Small intestine (tissue), 7 donors: Measurements from ENCODE around the gene TRANK1. TPM values are rescaled to one million over a fixed set of nuclear protein-coding genes. Genes with fewer than 3 reads are reported as not detected.

ENCODE experiments used
- DNase-seq, 2 donors: peaks; one replicate each; pipeline versions ENCODE4 v3.0.0 to v3.0.0-alpha.2; 2013
- FAIRE-seq: peaks from 2 replicates; lab custom pipeline; 2012; peaks lifted over from hg19 to GRCh38; lab: Jason Lieb, UNC
- H3K27ac ChIP-seq, 3 donors: one replicate each; pipeline ENCODE4 v1.5.1; 2013; ENCODE audit warnings: low read length in 2 of 3, mild to moderate bottlenecking in 2 of 3, control low read depth in 1 of 3, inconsistent platforms in 1 of 3, low read depth in 1 of 3, moderate library complexity in 1 of 3
- H3K27me3 ChIP-seq, 3 donors: one replicate each; pipeline ENCODE4 v1.6.1; 2013; ENCODE audit warnings: low read length in 3 of 3, inconsistent platforms in 1 of 3; ENCODE audit not compliant: control insufficient read depth in 3 of 3, insufficient read depth in 3 of 3
- H3K36me3 ChIP-seq, 3 donors: one replicate each; pipeline ENCODE4 v1.6.1; 2013; ENCODE audit warnings: low read length in 3 of 3, inconsistent platforms in 1 of 3, low read depth in 1 of 3, mild to moderate bottlenecking in 1 of 3, moderate library complexity in 1 of 3; ENCODE audit not compliant: control insufficient read depth in 3 of 3, insufficient read depth in 2 of 3
- H3K4me1 ChIP-seq, 3 donors: one replicate each; pipeline ENCODE4 v1.6.1; 2013; ENCODE audit warnings: low read length in 2 of 3, inconsistent platforms in 1 of 3, low read depth in 1 of 3, mild to moderate bottlenecking in 1 of 3, moderate library complexity in 1 of 3; ENCODE audit not compliant: control insufficient read depth in 3 of 3, insufficient read depth in 2 of 3
- H3K4me3 ChIP-seq, 3 donors: one replicate each; pipeline ENCODE4 v1.5.1; 2013; ENCODE audit warnings: low read length in 3 of 3, control low read depth in 1 of 3, inconsistent platforms in 1 of 3, low read depth in 1 of 3, mild to moderate bottlenecking in 1 of 3, moderate library complexity in 1 of 3
- H3K9me3 ChIP-seq, 2 donors: one replicate each; pipeline ENCODE4 v1.6.1; 2013; ENCODE audit warnings: low read depth in 1 of 2, low read length in 1 of 2; ENCODE audit not compliant: control insufficient read depth in 2 of 2, insufficient read depth in 1 of 2
- WGBS, 3 donors: extraction: QIAGEN DNeasy Blood & Tissue Kit; methylation state at CpG; one replicate each; pipeline ENCODE4 v1.1.7; 2013; 5-methylcytosine and 5-hydroxymethylcytosine counted together
- polyA plus RNA-seq, 4 donors: library from polyadenylated mRNA; stranded (reverse) in 3 of 4; unstranded in 1 of 4; fragments of 200-250 nt in 3 of 4; fragments of 120-200 nt in 1 of 4; gene quantifications; one replicate each; pipeline versions ENCODE4 v1.2.1 to v1.2.3, GENCODE V29; 2013
- donor health status: healthy with polysubstance abuse.
- donor health status: control.
- donor health status: control.
- donor health status: Bipolar disorder and iron deficiency.
- donor health status: healthy.

The TRANK1 gene
- polyA plus RNA-seq, 4 donors: 7.1 to 23.5 (median 14.0) TPM

DNA sequence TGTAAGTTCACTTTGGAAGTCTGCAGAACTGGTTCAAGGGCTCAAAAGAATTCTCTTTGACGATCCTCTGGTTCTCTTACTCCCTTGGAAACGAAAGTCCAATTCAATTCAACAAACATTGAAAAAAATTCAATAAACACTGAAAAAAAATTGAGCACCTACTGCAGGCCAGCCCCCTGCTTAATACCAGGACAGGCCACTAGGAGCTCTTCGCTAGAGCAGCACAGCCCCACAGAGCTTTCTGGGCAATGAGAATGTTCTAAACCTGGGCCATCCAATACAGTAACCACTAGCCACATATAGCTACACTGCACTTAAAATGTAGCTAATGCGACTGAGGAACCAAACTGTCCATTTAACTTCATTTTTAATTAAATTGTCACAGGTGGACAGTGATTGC lies 130.1 kb downstream of the TRANK1 start:
- FAIRE-seq (no peak), DNase-seq (no peak)
- Histone ChIP-seq H3K27ac (no peak overlapping the region), H3K4me3 (no peak overlapping the region), H3K27me3 (no peaks in the 10 kb centered on the region), H3K9me3 (no peaks in the 10 kb centered on the region), H3K4me1 (no peaks in the 10 kb centered on the region), H3K36me3 (no peaks in the 10 kb centered on the region)
- WGBS, 3 donors: 68 to 75% (median 72%) methylated on average over 4 of the region's 4 CpGs

- no peak for FAIRE-seq
- no peak overlapping the region for H3K27ac ChIP-seq
- no peak overlapping the region for H3K4me3 ChIP-seq
- no peaks in the 10 kb centered on the region for H3K36me3 ChIP-seq
- DNase-seq: no peak
- no peaks in the 10 kb centered on the region for H3K27me3 ChIP-seq
- no peaks in the 10 kb centered on the region for H3K4me1 ChIP-seq
- H3K9me3 ChIP-seq: no peaks in the 10 kb centered on the region
- WGBS, 3 donors: 68 to 88% (median 82%) methylated on average over 7 of the region's 7 CpGs
Observed at GRCh38 chr3:36814066-36814717, 130.7 kb downstream of the TRANK1 start.

DNA sequence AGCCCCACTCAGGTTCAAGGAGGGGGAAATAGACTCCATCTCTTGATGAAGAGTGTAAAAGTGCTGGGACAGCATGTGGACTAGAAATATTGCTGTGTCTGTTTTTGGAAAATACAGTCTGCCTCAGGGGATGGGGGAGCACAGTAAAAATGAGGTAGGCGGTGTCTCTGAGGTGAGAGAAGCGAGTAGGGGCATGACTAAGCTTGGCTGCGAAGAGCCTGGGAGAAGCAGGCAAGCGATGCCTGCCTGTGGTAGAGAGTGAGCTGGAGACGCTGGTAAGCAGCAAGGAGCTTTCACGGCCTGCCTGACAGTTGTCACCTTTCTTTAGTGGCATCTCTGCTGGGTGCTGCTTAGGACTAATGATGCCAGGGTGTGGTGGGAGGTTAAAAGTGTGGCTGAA lies 131.5 kb downstream of the TRANK1 start:
- WGBS, 3 donors: 86 to 92% (median 91%) methylated on average over 6 of the region's 6 CpGs
- Histone ChIP-seq H3K4me3 (no peak overlapping the region), H3K9me3 (no peaks in the 10 kb centered on the region), H3K36me3 (no peaks in the 10 kb centered on the region), H3K4me1 (no peaks in the 10 kb centered on the region), H3K27me3 (no peaks in the 10 kb centered on the region), H3K27ac (no peak overlapping the region)
- DNase-seq (no peak), FAIRE-seq (no peak)

- no peaks in the 10 kb centered on the region for H3K27me3 ChIP-seq
- H3K36me3 ChIP-seq: no peaks in the 10 kb centered on the region
- FAIRE-seq (no peak), DNase-seq (no peak)
- no peaks in the 10 kb centered on the region for H3K4me1 ChIP-seq
- no peaks in the 10 kb centered on the region for H3K9me3 ChIP-seq
- no peak overlapping the region for H3K27ac ChIP-seq
- 57 to 77% (median 69%) methylated on average over 1 of the region's 1 CpG for WGBS, 3 donors
- H3K4me3 ChIP-seq: no peak overlapping the region
Observed at GRCh38 chr3:36812240-36812639, 132.6 kb downstream of the TRANK1 start.

GRCh38 chr3:36811768-36812167 lies 133.1 kb downstream of the TRANK1 start:
- 84 to 89% (median 85%) methylated on average over 2 of the region's 2 CpGs for WGBS, 3 donors

GRCh38 chr3:36804295-36805055 lies 140.4 kb downstream of the TRANK1 start:
- WGBS, 3 donors: 88 to 98% (median 94%) methylated on average over 2 of the region's 2 CpGs
- no peak overlapping the region for H3K4me3 ChIP-seq
- H3K4me1 ChIP-seq: no peaks in the 10 kb centered on the region
- no peaks in the 10 kb centered on the region for H3K36me3 ChIP-seq
- H3K27ac ChIP-seq: no peak overlapping the region
- peaks cover 0 to 3% (median 0%) of the 10 kb centered on the region in 3 donors for H3K27me3 ChIP-seq
- FAIRE-seq: no peak
- no peak for DNase-seq
- H3K9me3 ChIP-seq: peaks cover 0 to 5% of the 10 kb centered on the region in 2 donors

More at GRCh38 chr3:36811768-36812167, 133.1 kb downstream of the TRANK1 start:
- H3K4me3 ChIP-seq: no peak overlapping the region
- H3K9me3 ChIP-seq: no peaks in the 10 kb centered on the region
- no peaks in the 10 kb centered on the region for H3K36me3 ChIP-seq
- no peaks in the 10 kb centered on the region for H3K27me3 ChIP-seq
- FAIRE-seq (no peak), DNase-seq (no peak)
- no peak overlapping the region for H3K27ac ChIP-seq
- no peaks in the 10 kb centered on the region for H3K4me1 ChIP-seq

DNA sequence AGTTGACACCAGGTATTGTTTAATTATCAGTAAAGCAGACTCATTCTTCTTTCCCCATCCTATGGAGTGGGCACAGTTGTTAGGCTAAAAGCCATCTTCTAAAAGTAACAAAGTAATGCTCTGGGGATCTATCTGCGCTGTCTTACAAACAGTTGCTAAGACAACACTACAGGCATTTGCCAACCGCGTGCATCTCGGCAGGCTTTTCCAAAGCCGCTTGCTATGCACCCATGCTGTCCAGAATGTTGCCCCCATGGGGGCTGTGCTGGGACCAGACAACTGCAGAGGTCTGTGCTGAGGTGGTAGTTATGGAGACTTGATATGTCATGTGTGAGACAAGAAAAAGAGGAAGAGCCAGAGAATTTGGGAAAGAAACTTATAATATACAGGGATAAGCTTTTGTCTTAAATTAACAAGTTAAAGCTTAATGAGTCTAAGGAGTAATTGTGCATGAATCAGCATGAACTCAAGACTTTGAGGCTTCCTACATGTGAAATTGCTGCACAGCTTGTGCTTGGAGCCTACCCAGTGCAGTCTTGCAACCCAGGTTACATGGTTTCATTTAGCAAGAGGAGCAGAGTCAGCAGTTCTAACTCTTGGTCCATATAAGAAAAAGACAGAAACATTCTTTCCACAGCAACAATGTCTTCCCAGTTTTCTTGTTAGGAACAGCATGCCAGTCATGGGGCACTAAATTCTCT lies 141.6 kb downstream of the TRANK1 start:
- DNase-seq (no peak), FAIRE-seq (no peak)
- H3K27me3 ChIP-seq: peaks cover 0 to 3% (median 0%) of the 10 kb centered on the region in 3 donors
- H3K27ac ChIP-seq: no peak overlapping the region
- H3K4me3 ChIP-seq: no peak overlapping the region
- no peaks in the 10 kb centered on the region for H3K36me3 ChIP-seq
- WGBS, 3 donors: 95 to 98% (median 96%) methylated on average over 5 of the region's 5 CpGs
- no peaks in the 10 kb centered on the region for H3K4me1 ChIP-seq
- peaks cover 0 to 5% of the 10 kb centered on the region in 2 donors for H3K9me3 ChIP-seq

GRCh38 chr3:36800533-36801116 lies 144.2 kb downstream of the TRANK1 start:
- H3K4me3 ChIP-seq: no peak overlapping the region
- H3K9me3 ChIP-seq: peaks cover 0 to 5% of the 10 kb centered on the region in 2 donors
- peaks cover 0 to 3% (median 0%) of the 10 kb centered on the region in 3 donors for H3K27me3 ChIP-seq
- H3K27ac ChIP-seq: no peak overlapping the region
- H3K36me3 ChIP-seq: no peaks in the 10 kb centered on the region
- FAIRE-seq: no peak
- 42 to 72% (median 67%) methylated on average over 3 of the region's 3 CpGs for WGBS, 3 donors
- H3K4me1 ChIP-seq: no peaks in the 10 kb centered on the region
- no peak for DNase-seq
